HEK293 (cell line): ENCODE data around the gene CDCP2.

ENCODE experiments used
- CTCF ChIA-PET: fragments of 350-600 bp; formaldehyde crosslinking; extraction: SDS; loops from one replicate; lab custom pipeline; 2021; ENCODE audit warnings: antibody characterized with exemption; lab: Yijun Ruan, JAX
- POLR2A ChIA-PET: fragments of 300-600 bp; formaldehyde crosslinking; extraction: SDS; loops from one replicate; lab custom pipeline; 2020; ENCODE audit warnings: antibody characterized with exemption, inconsistent platforms; lab: Yijun Ruan, JAX
- H3K27ac ChIP-seq: fragments of 200-500 bp; sonication (Bioruptor generic); 2 replicates; pipeline ENCODE4 v1.5.1; 2014; ENCODE audit warnings: low read depth, low read length, control low read depth, inconsistent platforms; ENCODE audit errors: extremely low read depth
- H3K36me3 ChIP-seq, 2 experiments: fragments of 200-500 bp in 1 of 2; sonication (Bioruptor generic) in 1 of 2; 1 replicate in 1 of 2; 2 replicates in 1 of 2; pipeline ENCODE4 v1.5.1; 2014 to 2017; ENCODE audit warnings: inconsistent platforms in 2 of 2, low read length in 2 of 2; ENCODE audit not compliant: control insufficient read depth in 2 of 2, insufficient read depth in 1 of 2
- H3K4me1 ChIP-seq: fragments of 200-500 bp; sonication (Bioruptor generic); 2 replicates; pipeline ENCODE4 v1.5.1; 2014; ENCODE audit warnings: mild to moderate bottlenecking, low read length, inconsistent platforms; ENCODE audit not compliant: control insufficient read depth, insufficient read depth
- H3K4me3 ChIP-seq: 2 replicates; pipeline ENCODE4 v1.5.1; 2011; ENCODE audit warnings: low read depth, mild to moderate bottlenecking, control low read depth, low read length, moderate library complexity
- H3K9me3 ChIP-seq: fragments of 200-500 bp; sonication (Bioruptor generic); 2 replicates; pipeline ENCODE4 v1.5.1; 2014; ENCODE audit warnings: low read depth, low read length, inconsistent platforms; ENCODE audit not compliant: control insufficient read depth, insufficient read depth
- BCL11B ChIP-seq: fragments of 450-650 bp; formaldehyde crosslinking; IDR thresholded peaks from 2 replicates; pipeline ENCODE4 v1.5.1; 2016; ENCODE audit warnings: low read depth, missing biosample characterization, missing genetic modification characterization
- KLF1 ChIP-seq: fragments of 450-650 bp; formaldehyde crosslinking; IDR thresholded peaks from 2 replicates; pipeline ENCODE4 v1.5.1; 2016; ENCODE audit warnings: missing biosample characterization, missing genetic modification characterization
- KLF16 ChIP-seq: fragments of 450-650 bp; formaldehyde crosslinking; IDR thresholded peaks from 2 replicates; pipeline ENCODE4 v1.5.1; 2017; ENCODE audit warnings: missing biosample characterization, missing genetic modification characterization
- TSHZ1 ChIP-seq: fragments of 450-650 bp; formaldehyde crosslinking; IDR thresholded peaks from 2 replicates; pipeline ENCODE4 v1.5.1; 2016; ENCODE audit warnings: missing biosample characterization, missing genetic modification characterization, borderline replicate concordance
- WT1 ChIP-seq: fragments of 450-650 bp; formaldehyde crosslinking; IDR thresholded peaks from 2 replicates; pipeline ENCODE4 v1.5.1; 2016; ENCODE audit warnings: missing biosample characterization, missing genetic modification characterization
- ZFP69B ChIP-seq: fragments of 450-650 bp; formaldehyde crosslinking; IDR thresholded peaks from 2 replicates; pipeline ENCODE4 v1.5.1; 2016; ENCODE audit warnings: missing biosample characterization, missing genetic modification characterization
- ZNF140 ChIP-seq: fragments of 450-650 bp; formaldehyde crosslinking; IDR thresholded peaks from 2 replicates; pipeline ENCODE4 v1.5.1; 2016; ENCODE audit warnings: missing biosample characterization, missing genetic modification characterization
- ZNF16 ChIP-seq: fragments of 450-650 bp; formaldehyde crosslinking; IDR thresholded peaks from 2 replicates; pipeline ENCODE4 v1.5.1; 2016; ENCODE audit warnings: low read depth, missing biosample characterization, missing genetic modification characterization
- ZNF2 ChIP-seq: fragments of 450-650 bp; formaldehyde crosslinking; IDR thresholded peaks from 2 replicates; pipeline ENCODE4 v1.5.1; 2016; ENCODE audit warnings: missing biosample characterization, missing genetic modification characterization
- ZNF214 ChIP-seq: fragments of 450-650 bp; formaldehyde crosslinking; IDR thresholded peaks from 2 replicates; pipeline ENCODE4 v1.5.1; 2017; ENCODE audit warnings: missing biosample characterization, mild to moderate bottlenecking, missing genetic modification characterization, borderline replicate concordance
- ZNF302 ChIP-seq: fragments of 450-650 bp; formaldehyde crosslinking; IDR thresholded peaks from 2 replicates; pipeline ENCODE4 v1.5.1; 2016; ENCODE audit warnings: missing biosample characterization, missing genetic modification characterization, low read depth
- ZNF335 ChIP-seq: fragments of 450-650 bp; formaldehyde crosslinking; conservative IDR thresholded peaks from 2 replicates; pipeline ENCODE4 v1.5.1; 2016; ENCODE audit warnings: missing biosample characterization, missing genetic modification characterization
- ZNF404 ChIP-seq: fragments of 450-650 bp; formaldehyde crosslinking; IDR thresholded peaks from 2 replicates; pipeline ENCODE4 v1.5.1; 2017; ENCODE audit warnings: missing biosample characterization, missing genetic modification characterization
- ZNF433 ChIP-seq: fragments of 450-650 bp; formaldehyde crosslinking; IDR thresholded peaks from 2 replicates; pipeline ENCODE4 v1.5.1; 2016; ENCODE audit warnings: missing biosample characterization, missing genetic modification characterization, low read depth
- ZNF529 ChIP-seq: fragments of 450-650 bp; formaldehyde crosslinking; IDR thresholded peaks from 2 replicates; pipeline ENCODE4 v1.5.1; 2017; ENCODE audit warnings: missing genetic modification characterization, missing biosample characterization; ENCODE audit not compliant: insufficient replicate concordance
- ZNF658 ChIP-seq: fragments of 450-650 bp; formaldehyde crosslinking; IDR thresholded peaks from 2 replicates; pipeline ENCODE4; 2016; ENCODE audit warnings: missing biosample characterization, missing genetic modification characterization
- ZNF843 ChIP-seq: fragments of 450-650 bp; formaldehyde crosslinking; IDR thresholded peaks from 2 replicates; pipeline ENCODE4 v1.5.1; 2016; ENCODE audit warnings: missing biosample characterization, missing genetic modification characterization
- ZSCAN30 ChIP-seq: fragments of 450-650 bp; IDR thresholded peaks from 2 replicates; pipeline ENCODE4 v1.5.1; 2018; ENCODE audit warnings: missing biosample characterization, mild to moderate bottlenecking, missing genetic modification characterization, moderate library complexity
- ZSCAN4 ChIP-seq: fragments of 450-650 bp; formaldehyde crosslinking; IDR thresholded peaks from 2 replicates; pipeline ENCODE4 v1.5.1; 2017; ENCODE audit warnings: missing biosample characterization, missing genetic modification characterization
- TF ChIP-seq, protein P1 (sequence below): fragments of 450-650 bp; formaldehyde crosslinking; IDR thresholded peaks from 2 replicates; pipeline ENCODE4 v1.5.1; 2016; ENCODE audit warnings: missing biosample characterization, missing genetic modification characterization
- TF ChIP-seq, protein P2 (sequence below): fragments of 450-650 bp; formaldehyde crosslinking; IDR thresholded peaks from 2 replicates; pipeline ENCODE4 v1.5.1; 2016; ENCODE audit warnings: missing biosample characterization, missing genetic modification characterization

CDCP2 gene

DNA sequence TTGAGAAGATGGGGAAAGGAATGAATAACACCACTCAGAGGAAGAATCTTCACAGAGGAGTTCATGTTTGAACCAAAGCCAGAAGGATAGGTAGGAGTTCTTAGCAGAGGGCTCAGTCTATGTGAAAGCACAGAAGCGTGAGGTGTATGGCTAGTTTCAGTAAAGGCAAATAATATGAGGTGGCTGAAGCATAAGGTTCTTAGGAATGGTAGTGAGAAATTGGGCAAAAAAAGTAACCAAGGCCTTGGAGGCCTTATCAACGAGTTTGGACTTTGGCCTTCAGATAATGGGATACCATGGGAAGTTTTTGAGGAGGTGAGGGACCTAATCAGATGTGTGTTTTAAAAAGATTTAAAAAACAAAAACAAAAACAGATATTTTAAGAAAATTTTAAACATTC is 52.3 kb downstream of the CDCP2 start:
- H3K4me3 ChIP-seq: no peak overlapping the region
- TF ChIP-seq ZNF140: no peak
- no peaks in the 10 kb centered on the region for H3K9me3 ChIP-seq
- no peaks in the 10 kb centered on the region for H3K4me1 ChIP-seq
- ChIA-PET CTCF (interaction anchor here (0.6 kb wide), 1 partner anchor 448 kb away, joined by 4 read pairs; no protein-coding TSS in a partner anchor), POLR2A (no interaction called here)
- peaks cover 0 to 10% of the 10 kb centered on the region in 2 experiments; a peak in 1 of 3 replicates for H3K36me3 ChIP-seq
- no peak overlapping the region for H3K27ac ChIP-seq

DNA sequence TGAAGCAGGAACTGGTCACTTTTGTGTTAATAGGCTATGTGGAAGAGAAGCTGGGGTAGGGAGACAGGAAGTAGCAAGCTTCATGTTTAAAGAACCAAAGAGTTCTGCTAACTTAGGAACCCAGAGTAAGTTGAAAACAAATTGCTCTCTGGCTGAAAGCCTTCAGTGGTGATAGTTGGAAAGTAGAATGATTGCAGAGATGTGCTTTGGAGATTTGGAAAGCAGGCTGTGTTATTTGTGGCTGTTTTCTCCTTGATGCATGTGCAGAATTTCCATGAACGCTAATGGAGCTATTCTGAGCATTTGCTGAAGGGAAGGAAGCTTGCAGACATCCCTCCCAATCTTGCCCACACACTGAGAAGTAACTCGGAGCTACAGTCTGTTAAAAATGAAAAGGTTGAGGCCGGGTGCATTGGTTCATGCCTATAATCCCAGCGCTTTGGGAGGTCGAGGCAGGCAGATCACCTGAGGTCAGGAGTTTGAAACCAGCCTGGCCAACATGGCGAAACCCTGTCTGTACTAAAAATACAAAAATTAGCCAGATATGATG is 53.7 kb downstream of the CDCP2 start:
- CTCF ChIA-PET: interaction anchor here (1.2 to 1.3 kb wide), 2 partner anchors 17 to 31 kb away, joined by 5 read pairs; no protein-coding TSS in a partner anchor

More for the DNA sequence above, 53.7 kb downstream of the CDCP2 start:
- no peak overlapping the region for H3K27ac ChIP-seq
- H3K4me1 ChIP-seq: no peaks in the 10 kb centered on the region
- no peaks in the 10 kb centered on the region for H3K9me3 ChIP-seq
- H3K4me3 ChIP-seq: no peak overlapping the region
- TF ChIP-seq TSHZ1 (tag by site-specific recombination) (no peak), ZNF2 (tag by site-specific recombination) (no peak), ZNF843 (tag by site-specific recombination) (no peak), ZNF404 (tag by site-specific recombination) (no peak), KLF1 (no peak), WT1 (tag by site-specific recombination) (no peak), BCL11B (tag by site-specific recombination) (no peak), ZSCAN4 (tag by site-specific recombination) (no peak), ZNF16 (tag by site-specific recombination) (no peak), ZNF529 (tag by site-specific recombination) (no peak), KLF16 (tag by site-specific recombination) (no peak), ZSCAN30 (tag by site-specific recombination) (no peak), ZNF433 (tag by site-specific recombination) (no peak), ZFP69B (tag by site-specific recombination) (no peak), ZNF214 (tag by site-specific recombination) (no peak), ZNF302 (no peak), ZNF335 (tag by site-specific recombination) (no peak), ZNF658 (tag by site-specific recombination) (no peak)
- TF ChIP-seq, protein P1, sequence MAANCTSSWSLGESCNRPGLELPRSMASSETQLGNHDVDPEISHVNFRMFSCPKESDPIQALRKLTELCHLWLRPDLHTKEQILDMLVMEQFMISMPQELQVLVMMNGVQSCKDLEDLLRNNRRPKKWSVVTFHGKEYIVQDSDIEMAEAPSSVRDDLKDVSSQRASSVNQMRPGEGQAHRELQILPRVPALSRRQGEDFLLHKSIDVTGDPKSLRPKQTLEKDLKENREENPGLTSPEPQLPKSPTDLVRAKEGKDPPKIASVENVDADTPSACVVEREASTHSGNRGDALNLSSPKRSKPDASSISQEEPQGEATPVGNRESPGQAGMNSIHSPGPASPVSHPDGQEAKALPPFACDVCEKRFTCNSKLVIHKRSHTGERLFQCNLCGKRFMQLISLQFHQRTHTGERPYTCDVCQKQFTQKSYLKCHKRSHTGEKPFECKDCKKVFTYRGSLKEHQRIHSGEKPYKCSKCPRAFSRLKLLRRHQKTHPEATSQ (tag by site-specific recombination): no peak
- TF ChIP-seq, protein P2, sequence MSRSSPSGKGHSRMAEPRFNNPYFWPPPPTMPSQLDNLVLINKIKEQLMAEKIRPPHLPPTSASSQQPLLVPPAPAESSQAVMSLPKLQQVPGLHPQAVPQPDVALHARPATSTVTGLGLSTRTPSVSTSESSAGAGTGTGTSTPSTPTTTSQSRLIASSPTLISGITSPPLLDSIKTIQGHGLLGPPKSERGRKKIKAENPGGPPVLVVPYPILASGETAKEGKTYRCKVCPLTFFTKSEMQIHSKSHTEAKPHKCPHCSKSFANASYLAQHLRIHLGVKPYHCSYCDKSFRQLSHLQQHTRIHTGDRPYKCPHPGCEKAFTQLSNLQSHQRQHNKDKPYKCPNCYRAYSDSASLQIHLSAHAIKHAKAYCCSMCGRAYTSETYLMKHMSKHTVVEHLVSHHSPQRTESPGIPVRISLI (tag by site-specific recombination): no peak
- POLR2A ChIA-PET: interaction anchor here (1.1 kb wide), 1 partner anchor 36 kb away, joined by 8 read pairs; no protein-coding TSS in a partner anchor
- H3K36me3 ChIP-seq: peaks cover 0 to 10% of the 10 kb centered on the region in 2 experiments; a peak in 1 of 3 replicates
